ENCODE results near the gene MGAT5.

MGAT5 gene

DNA sequence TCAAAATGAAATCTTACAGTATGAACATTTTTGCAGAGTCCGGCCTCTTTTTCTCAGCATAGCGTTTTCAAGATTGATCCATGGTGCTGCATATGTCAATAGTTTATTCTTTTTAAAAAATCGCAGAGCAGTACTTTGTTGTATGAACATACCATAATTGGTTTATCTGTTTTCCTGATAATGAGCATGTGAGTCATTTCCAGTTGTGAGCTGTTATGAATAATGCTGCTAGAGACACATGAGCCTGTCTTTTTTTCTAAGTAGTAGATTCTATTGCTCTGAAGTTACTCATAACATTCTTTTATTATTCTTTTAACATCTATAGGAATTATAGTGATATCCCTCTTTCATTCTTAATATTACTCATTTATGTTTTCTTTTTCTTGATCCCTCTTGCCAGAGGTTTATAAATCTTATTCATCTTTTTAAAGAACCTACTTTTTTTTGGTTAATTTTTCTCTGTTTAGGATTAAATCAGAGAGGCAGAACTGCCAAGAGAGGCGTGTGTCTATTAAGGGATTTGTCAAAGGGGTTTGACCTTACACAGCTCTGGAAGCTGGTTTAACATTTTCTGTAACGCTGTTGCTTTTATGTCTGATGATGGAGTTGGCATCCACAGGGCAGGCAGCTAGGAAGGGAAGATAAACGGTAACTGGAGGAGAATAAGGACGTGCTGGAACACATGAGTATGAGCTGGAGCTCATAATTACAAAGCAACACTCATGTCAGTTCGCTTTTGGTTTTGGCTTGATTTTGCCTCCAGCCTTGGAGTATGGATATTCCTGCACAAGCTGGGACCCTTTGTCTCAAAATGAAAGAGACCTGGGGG lies 47.4 kb downstream of the MGAT5 start:
- DNase-seq (ENCODE audit: low read depth), result peak; percentile 63

DNA sequence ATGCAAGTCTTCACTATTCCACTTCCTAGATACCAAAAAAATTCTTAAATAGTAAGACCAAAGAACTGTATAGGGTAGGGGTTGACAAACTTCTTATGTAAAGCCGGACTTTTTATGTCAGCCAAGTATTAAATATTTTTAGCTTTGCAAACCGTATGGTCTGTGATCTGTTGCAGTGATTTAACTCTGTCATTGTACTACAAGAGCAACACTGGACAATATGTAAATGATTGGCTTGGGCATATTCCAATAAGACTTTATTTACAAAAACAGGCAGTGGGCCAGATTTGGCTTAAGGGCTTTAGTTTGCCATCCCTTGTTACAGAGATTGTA lies 48.0 kb downstream of the MGAT5 start:
- no peak for DNase-seq (ENCODE audit: low read depth)

DNA sequence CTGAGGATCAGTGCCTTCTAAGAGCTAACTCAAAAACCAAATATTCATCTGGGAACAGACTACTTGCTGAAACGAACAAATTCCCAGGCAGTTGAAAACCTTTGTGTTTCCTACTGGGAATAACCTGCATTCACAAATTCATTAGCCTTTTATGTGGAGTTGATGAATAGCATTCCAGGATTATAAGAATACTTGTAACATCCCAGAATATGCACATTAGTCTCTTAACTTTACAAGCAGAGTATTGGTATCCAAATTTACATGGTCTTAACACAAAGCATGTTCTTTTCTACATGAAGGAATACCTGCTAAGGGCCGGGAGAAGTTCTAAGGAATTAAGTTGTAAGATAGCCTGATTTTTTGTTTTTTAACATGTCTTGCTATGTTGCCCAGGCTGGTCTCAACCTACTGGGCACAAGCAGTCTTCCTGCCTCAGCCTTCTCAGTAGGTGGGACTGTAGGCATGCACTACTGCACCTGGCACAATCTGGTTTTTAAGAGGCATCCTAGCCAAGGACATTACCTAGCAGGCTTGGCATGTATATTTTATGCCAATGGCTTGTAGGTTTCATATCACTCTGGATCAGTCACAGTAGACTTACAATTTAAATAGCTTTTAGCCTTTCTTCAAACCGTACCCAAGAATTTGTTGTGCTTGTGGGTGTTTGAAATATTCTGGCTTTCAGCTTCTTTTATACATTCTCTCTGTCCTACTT lies 50.7 kb downstream of the MGAT5 start:
- DNase-seq (ENCODE audit: low read depth), result no peak

DNA sequence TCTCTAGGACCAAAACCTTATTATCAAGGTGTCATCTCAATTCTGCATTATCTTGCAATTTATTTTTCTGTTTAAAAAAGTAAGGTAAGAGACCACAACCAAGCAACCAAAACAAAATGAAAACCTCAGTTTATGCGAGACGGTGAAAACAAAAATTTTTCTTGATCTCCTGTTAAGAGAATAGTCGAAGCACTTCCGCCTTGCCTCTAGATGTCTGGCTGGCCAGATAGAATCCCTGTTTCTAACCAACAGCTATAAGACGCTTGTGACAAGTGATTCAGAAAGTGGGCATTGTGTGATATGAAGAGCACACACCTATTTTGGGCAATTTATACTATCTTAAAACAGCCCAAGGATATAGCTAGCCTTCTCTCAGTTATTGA lies 51.2 kb downstream of the MGAT5 start:
- DNase-seq (ENCODE audit: low read depth), result no peak

DNA sequence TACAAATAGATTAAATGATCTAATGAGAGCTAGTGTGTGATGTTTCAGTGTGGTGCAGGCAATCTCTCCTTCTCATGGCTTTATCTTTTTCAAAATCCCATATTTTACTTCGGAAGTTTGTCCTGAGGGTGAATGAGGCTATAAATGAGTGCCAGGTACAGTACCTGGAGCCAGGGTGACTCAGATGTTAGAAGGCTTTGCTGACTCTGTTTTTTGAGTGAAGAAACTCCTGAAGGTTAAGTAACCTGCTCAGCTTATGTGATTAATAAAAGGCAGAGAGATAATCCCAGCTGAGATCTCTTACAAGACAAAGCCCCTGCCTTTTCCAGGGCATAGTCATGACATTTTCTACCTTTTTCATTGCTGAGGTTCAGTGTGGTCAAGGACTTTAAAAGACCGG lies 52.6 kb downstream of the MGAT5 start:
- no peak for DNase-seq (ENCODE audit: low read depth)

DNA sequence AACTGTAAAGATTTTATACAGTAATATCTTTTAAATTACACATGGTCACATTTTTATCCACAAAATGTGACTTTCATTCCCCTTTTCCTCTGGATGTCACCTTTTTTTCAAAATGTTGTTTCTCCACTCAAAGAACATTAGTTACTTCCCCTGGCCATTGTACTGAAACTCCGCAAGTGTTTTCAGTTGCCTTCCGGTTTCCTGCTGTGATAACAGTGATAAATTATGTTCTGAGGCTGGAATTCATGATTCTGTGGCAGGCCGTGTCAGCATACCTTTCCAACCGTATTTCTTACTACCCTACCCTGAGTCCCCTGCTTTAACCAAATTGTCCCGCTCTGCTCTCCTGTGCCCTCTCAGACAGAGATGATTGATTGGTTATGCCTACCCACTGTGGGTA lies 53.5 kb downstream of the MGAT5 start:
- DNase-seq (ENCODE audit: low read depth), result no peak

DNA sequence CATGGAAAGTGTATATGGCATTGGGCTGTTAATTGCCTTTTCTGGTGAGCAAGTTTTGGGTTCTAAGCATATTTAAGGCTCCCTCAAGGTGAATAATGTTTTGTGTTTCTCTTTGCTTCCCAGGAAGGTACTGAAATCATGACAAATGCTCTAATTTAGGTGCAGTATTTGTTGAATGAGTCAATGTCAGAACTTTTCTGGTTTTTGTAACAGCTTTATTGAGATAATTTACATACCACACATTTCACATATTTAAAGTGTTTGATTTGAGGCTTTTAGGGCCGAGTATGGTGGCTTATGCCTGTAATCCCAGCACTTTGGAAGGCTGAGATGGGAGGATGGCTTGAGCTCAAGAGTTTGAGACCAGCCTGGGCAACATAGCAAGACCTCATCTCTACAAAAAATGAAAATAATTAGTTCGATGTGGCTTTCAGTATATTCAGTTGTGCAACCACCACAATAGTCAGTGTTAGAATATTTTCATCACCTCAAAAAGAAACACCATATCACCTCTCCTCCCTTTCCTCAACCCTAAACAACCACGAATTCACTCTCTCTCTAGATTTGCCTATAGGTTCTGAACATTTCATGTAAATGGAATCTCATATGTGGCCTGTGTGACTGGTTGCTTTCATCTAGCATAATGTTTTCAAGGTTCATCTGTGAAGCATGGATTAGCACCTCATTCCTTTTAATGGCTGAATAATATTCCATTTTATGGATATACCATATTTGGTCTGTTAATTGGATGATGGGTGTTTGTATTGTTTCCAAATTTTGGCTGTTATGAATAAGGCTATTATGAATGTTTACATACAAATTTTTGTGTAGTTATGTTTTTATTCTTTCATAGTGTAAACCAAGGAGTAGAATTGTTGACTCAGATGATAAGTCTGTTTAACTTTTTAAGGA lies 54.9 kb downstream of the MGAT5 start:
- peak; percentile 51 for DNase-seq (ENCODE audit: low read depth)

DNA sequence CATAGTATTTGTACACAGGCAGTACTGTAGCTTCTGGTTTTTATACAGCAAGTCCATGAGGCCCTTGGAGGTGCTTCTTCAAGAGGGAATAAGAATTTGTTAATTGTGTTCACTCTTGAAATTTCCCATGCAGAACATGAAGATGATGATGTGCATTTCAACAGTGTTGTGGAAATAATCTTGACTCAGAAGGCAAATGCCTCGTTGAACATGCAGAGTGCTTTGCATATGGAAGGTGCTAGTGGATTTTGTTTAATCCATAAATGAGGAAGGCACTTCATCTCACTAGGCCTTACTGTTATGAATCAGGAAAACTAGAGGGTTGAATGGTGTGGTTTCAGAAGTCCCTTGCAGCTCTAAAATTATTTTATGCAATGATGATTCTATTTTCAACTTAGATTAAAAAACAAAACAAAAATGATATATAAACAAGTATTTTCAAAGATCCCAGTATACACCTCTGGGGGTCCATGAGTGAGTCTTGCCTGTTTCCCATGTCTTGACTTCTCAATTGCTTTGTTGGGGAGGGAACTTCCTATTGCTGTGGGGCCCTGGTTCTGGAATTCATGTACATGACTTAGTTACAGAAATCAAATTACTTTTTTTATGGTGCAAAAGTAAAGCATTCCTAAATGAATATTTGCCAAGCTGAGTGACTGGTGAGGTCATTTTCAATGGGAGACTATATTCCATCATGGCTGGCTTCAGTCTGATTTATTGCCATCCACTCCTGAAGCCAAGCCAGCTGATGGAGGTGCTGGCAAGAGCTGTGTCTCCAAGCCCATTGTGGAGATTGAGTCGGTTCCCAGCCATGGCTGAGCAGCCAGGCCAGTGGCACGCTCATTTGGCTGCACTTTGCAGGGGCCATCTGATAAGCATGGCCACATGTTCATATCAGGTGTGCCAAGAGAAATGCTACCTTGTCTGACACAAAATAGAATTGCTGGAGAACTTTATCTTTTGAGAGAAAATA lies 56.5 kb downstream of the MGAT5 start:
- peak; percentile 62 for DNase-seq (ENCODE audit: low read depth)

DNA sequence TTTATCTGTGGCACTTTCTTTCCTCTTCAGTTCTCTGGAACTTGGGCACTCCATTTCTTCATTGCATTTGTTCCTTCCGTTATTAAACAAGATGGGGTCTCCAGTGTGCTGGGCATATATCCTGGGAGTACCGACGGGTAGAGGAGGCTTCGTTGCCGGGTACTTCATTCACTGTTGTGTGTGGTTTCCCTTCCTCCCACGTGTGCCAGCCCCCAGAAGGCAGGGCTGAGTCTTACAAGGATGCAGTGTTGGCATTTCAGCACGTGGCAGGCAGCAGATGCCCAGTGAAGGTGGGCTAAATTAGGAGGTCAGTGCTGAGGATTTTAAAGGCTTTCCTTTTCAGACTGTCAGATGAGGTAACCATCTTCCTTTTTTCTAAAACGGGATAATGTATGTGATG lies 58.6 kb downstream of the MGAT5 start:
- no peak for DNase-seq (ENCODE audit: low read depth)

DNA sequence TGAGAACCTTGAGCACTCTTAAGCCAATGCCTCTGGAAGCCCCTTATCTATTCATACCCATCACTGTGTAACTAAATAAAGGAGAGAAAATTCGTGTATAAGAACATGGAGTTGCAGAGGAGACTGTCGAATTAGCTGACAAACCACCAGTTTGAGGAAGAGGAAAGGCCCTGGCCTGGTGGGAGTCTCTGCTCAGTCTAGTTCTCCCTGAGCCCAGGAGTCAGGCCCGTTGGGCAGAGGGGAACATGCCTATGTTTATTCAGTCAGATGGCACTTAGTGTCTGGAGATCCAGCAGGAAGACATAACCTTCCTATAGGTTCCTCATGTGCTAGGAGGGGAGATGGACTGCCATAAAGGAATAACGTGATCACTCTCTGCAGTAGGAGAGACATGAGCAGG lies 60.3 kb downstream of the MGAT5 start:
- DNase-seq (ENCODE audit: low read depth), result no peak

DNA sequence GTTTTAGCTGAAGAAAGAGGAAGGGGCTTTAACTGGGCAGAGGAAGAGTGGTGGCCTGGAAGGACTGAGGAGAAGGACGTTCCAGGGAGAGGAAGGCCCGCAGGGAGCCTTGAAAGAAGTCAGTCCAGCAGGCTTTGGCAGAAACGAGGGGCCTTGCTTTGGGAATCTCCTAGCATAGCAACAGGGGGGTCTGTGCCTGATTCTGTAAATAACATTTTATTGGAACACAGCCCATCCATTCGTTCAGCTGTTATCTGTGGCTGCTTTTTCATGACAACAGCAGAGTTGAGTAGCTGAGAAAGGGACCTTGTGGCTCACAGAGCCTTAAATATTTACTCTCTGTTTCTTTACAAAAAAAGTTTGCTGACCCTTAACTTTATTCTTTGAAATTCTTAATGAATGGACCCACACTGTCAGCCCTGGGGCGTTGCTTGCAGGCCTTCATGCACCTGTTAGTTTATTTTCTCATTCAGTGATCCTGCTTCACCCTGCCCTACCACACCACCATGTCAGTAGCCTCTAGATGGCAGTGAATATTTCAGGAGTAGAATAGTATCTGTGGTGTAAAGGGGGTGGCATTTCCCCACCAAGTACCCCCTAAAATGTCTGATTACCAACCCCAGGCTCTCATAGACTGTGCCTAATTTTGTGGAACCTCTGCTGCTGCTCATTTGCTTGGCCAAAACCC lies 61.0 kb downstream of the MGAT5 start:
- DNase-seq (ENCODE audit: low read depth), result no peak

DNA sequence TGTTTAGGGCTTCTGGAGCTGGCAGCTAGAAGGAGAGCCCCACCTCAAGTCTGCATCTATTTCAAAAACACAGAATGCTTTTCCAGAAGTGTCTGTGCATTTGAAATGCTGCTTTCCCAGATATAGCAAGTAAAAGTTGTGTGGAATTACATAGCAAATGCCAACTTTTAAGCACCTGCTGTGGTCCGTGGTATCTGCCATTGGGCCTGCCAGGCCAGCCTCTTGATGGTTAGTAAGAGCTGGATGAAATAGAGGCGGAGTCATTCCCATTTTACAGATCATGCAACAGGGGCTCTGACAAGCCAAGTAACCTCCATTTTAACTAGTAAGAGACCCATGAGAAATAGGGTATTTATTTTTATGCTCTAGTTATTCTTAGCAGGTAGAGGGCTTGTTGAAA lies 61.6 kb downstream of the MGAT5 start:
- DNase-seq (ENCODE audit: low read depth), result no peak

DNA sequence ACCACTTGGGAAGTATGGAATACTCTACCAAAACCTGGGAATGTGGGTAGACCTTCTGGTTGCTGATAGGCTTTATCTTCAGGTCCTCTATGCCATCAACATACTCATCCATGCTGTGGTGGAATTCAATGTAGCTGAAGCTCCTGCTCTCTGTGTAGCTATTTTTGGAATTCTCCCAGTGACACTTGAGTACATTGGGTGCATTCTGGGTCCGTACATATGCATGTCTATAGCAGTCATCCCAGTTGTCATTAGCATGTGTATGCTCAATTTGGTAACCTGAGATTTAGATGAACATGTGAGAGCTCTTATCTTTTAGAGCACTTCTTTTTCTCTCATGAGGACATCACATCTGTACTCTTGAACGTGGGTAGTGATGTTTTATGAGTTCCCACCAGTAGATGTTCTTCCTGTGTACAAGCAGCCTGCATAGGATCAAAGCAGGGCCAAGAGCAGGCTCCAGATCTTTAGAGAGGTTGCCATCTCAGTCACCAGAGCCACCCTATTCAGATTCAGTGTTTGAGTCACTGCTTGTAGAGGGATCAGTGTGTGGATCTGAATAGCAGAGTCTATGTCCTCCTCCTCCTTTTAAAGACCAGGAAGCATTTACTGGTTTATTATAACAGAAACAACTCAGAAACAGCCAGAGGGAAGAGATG lies 65.9 kb downstream of the MGAT5 start:
- DNase-seq (ENCODE audit: low read depth), result no peak

DNA sequence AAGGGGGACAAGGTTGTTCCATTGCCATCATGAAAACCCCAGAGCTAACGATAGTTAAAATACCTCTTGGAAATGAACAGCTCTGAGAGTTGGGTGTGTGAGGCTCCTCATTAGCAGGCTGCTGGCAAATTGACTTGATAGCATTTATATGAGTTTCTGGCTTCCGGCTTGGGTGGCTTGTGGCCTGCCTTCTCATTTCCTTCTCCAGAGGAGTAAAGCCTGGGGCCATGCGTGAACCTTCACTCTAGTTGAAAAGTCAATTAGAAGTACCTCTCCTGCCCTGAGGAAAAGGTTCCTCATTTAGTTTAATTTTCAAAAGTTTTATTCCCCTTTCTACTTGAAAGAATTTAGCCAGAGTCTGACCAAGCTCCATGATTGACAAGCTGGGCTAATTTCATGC lies 67.1 kb downstream of the MGAT5 start:
- peak; percentile 14 for DNase-seq (ENCODE audit: low read depth)

DNA sequence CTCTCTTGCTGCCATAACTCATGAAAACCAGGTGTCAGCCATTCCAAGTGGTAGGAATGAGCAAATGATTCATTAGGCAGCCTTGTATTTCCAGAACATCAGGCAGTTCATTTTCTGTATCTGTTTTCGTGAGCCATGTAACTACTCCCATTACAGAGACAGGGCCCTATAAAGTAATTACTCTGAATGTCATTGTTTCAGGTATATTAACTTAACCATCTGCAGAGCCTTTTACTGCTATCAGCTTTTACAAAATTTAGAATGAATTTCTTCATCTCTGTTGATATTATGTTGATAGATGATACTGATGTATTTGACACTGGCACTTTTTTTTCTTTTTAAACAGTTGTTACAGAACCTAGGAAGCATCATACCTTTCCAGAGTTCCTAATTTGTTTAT lies 69.9 kb downstream of the MGAT5 start:
- DNase-seq (ENCODE audit: low read depth), result no peak

DNA sequence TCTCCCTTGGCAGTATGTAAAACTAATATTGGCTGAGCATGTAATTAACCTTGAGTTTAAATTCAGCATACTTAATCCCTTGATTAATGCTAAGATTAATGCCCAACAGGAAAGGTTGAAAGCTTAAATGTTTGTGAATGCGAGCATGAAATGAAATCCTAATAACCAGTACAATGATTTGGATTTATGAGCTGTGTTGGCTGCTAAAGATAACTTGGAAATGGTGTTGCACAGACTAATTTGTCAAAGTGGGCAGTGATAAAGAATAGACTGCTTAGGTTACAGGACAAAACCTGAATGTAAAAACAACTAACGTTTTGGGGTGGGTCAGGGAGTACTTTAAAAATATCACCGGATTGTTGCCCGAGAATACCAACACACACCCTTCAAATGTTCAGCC lies 70.6 kb downstream of the MGAT5 start:
- no peak for DNase-seq (ENCODE audit: low read depth)

DNA sequence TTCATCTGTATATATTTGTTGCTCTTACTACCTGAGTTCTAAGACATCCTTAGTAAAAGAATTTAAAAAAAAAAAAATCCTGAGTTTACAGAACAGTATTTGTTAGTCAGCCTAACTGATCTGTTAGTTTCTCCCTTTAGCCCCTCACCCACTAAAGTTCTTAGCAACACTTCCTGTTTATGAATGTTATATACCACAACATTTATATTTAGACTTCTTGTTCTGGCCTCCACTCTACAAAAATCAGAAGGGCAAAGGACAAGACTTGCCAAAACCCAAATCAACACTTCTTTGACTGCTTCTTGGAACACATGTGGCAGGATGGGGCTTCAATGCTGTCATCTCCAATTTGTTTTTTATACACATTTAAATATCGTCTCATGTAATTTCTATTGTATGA lies 71.1 kb downstream of the MGAT5 start:
- DNase-seq (ENCODE audit: low read depth), result no peak

DNA sequence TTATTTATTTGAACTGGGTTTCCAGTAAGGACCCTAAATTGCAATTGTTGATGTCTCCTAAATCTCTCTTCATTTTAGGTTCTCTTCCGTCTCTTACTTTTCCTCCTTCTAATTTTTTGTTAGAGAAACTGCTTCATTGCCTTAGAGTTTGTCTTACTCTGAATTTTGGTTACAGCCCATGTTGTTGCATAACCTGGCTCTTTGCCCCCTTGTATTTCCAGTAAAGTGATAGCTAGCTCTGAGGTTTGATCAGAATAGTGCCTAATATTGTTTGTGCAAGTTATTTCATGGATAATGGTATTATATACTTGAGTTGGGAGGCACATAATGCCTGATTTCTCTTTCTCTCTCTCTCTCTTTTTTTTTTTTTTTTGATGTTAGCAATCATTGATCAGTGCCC lies 71.8 kb downstream of the MGAT5 start:
- no peak for DNase-seq (ENCODE audit: low read depth)

DNA sequence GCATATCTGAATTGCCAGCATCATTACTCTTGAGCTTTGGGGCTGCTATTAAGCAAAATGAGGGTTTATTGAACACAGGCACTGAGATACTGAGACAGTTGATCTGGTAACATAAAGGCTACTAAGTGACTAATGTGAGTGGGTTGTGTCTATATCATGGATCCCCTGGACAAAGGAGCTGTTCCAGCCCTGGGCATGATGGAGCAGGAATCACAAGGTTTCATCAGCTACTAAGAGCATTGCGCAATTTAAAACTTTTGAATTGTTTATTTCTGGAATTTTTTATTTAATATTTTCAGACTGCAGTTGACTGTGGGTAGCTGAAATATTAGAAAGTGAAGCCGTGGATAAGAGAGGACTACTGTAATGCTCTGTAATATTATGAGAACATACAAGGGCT lies 73.5 kb downstream of the MGAT5 start:
- DNase-seq (ENCODE audit: low read depth), result peak; percentile 30

DNA sequence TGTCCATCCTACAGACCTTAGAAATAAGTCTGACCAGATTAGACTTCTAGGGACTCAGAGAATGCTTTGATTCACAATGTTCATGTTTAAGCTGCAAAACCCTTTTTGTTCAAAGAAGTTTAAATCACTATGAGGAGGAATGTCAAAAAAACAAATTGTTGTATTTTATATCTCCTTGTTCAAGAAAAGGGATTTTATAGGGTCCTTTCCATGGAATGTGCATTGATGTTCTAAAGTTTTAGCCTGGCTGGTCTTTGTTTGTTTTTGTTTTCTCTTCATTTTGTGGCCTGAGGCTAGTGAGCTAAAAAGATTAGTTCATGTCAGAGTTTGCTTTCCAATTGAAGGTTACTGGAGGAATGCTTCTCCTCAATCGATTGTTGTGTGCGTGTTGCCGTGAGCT lies 77.2 kb downstream of the MGAT5 start:
- no peak for DNase-seq (ENCODE audit: low read depth)
